Loucy (cell line): ENCODE data around the gene MYO1F.

Experiments
- H2AFZ ChIP-seq: fragments of 200-600 bp; sonication (generic); 2 replicates; pipeline ENCODE4 v1.6.0; 2016; ENCODE audit warnings: antibody characterized with exemption, mild to moderate bottlenecking, low read length, moderate library complexity
- H3F3A ChIP-seq: fragments of 200-600 bp; 2 replicates; pipeline ENCODE4 v1.6.0; 2016; ENCODE audit warnings: antibody characterized with exemption, low read depth, mild to moderate bottlenecking
- H3K27me3 ChIP-seq: fragments of 200-600 bp; sonication (generic); 2 replicates; pipeline ENCODE4 v1.6.1; 2014; ENCODE audit warnings: low read length, mild to moderate bottlenecking; ENCODE audit not compliant: insufficient read depth, poor library complexity, severe bottlenecking
- H3K36me3 ChIP-seq: fragments of 200-600 bp; sonication (generic); 2 replicates; pipeline ENCODE4 v1.6.1; 2016; ENCODE audit warnings: low read length; ENCODE audit not compliant: insufficient read depth
- H3K4me1 ChIP-seq: fragments of 200-600 bp; sonication (generic); 2 replicates; pipeline ENCODE4 v1.5.1; 2014; ENCODE audit warnings: low read length, mild to moderate bottlenecking; ENCODE audit not compliant: insufficient read depth, poor library complexity, severe bottlenecking
- H3K4me2 ChIP-seq: fragments of 200-600 bp; sonication (generic); 2 replicates; pipeline ENCODE4 v1.6.0; 2014; ENCODE audit warnings: antibody characterized with exemption, low read length, low read depth, mild to moderate bottlenecking; ENCODE audit not compliant: poor library complexity, severe bottlenecking
- H3K4me3 ChIP-seq: fragments of 200-600 bp; sonication (generic); 2 replicates; pipeline ENCODE4 v1.5.1; 2014; ENCODE audit warnings: low read length, mild to moderate bottlenecking, mixed read lengths; ENCODE audit not compliant: poor library complexity, severe bottlenecking
- H3K79me2 ChIP-seq: fragments of 200-600 bp; sonication (generic); 2 replicates; pipeline ENCODE4 v1.6.1; 2014; ENCODE audit warnings: low read length; ENCODE audit not compliant: insufficient read depth
- H3K9ac ChIP-seq: fragments of 200-600 bp; sonication (generic); 2 replicates; pipeline ENCODE4 v1.6.0; 2014; ENCODE audit warnings: mild to moderate bottlenecking, low read depth, low read length, moderate library complexity; ENCODE audit not compliant: poor library complexity, severe bottlenecking
- H3K9me2 ChIP-seq: fragments of 200-600 bp; sonication (generic); replicated peaks from 2 replicates; pipeline ENCODE4 v1.6.1; 2016; ENCODE audit warnings: low read depth, low read length, mixed read lengths
- H3K9me3 ChIP-seq: fragments of 200-600 bp; sonication (generic); 2 replicates; pipeline ENCODE4 v1.6.1; 2014; ENCODE audit warnings: mild to moderate bottlenecking, antibody characterized with exemption, low read length, low read depth; ENCODE audit not compliant: insufficient read depth
- H4K20me1 ChIP-seq: fragments of 200-600 bp; sonication (generic); 2 replicates; pipeline ENCODE4 v1.6.0; 2014; ENCODE audit warnings: antibody characterized with exemption, low read length, mild to moderate bottlenecking; ENCODE audit not compliant: insufficient read depth, poor library complexity, severe bottlenecking
- CTCF ChIP-seq: fragments of 200-600 bp; sonication (generic); conservative IDR thresholded peaks from 2 replicates; pipeline ENCODE4 v1.5.1; 2014; ENCODE audit warnings: mild to moderate bottlenecking, antibody characterized with exemption, low read length
- EZH2phosphoT487 ChIP-seq: fragments of 200-600 bp; IDR thresholded peaks from 2 replicates; pipeline ENCODE4 v1.6.1; 2018; ENCODE audit warnings: antibody characterized with exemption, mild to moderate bottlenecking, moderate library complexity, borderline replicate concordance

Gene MYO1F

GRCh38 chr19:8601796-8602195 is 24.6 kb upstream of the MYO1F start:
- no peaks in the 10 kb centered on the region for H3K4me1 ChIP-seq
- TF ChIP-seq EZH2phosphoT487 (no peak), CTCF (no peak)
- H3K36me3 ChIP-seq: no peaks in the 10 kb centered on the region; the same call in 1 of the 2 replicates
- H3K27me3 ChIP-seq: no peaks in the 10 kb centered on the region
- no peak overlapping the region for H3K9ac ChIP-seq
- H4K20me1 ChIP-seq: no peaks in the 10 kb centered on the region
- H3K9me3 ChIP-seq: no peaks in the 10 kb centered on the region
- H3F3A ChIP-seq: no peaks in the 10 kb centered on the region
- no peaks in the 10 kb centered on the region for H3K9me2 ChIP-seq
- no peak overlapping the region for H2AFZ ChIP-seq
- peaks cover 14% of the 10 kb centered on the region; the same call in 1 of the 2 replicates for H3K79me2 ChIP-seq
- no peak overlapping the region for H3K4me3 ChIP-seq
- H3K4me2 ChIP-seq: no peak overlapping the region

GRCh38 chr19:8600816-8601215 is 23.6 kb upstream of the MYO1F start:
- no peaks in the 10 kb centered on the region for H3K9me3 ChIP-seq
- H4K20me1 ChIP-seq: no peaks in the 10 kb centered on the region
- TF ChIP-seq CTCF: no peak
- no peak for TF ChIP-seq EZH2phosphoT487

GRCh38 chr19:8600064-8600463 is 22.8 kb upstream of the MYO1F start:
- no peaks in the 10 kb centered on the region for H3K79me2 ChIP-seq
- no peaks in the 10 kb centered on the region for H3K27me3 ChIP-seq
- H3K9me2 ChIP-seq: no peaks in the 10 kb centered on the region
- no peaks in the 10 kb centered on the region; the same call in 1 of the 2 replicates for H3K36me3 ChIP-seq
- no peaks in the 10 kb centered on the region for H3F3A ChIP-seq
- no peak overlapping the region for H2AFZ ChIP-seq
- no peaks in the 10 kb centered on the region for H4K20me1 ChIP-seq
- no peak overlapping the region for H3K4me3 ChIP-seq
- no peaks in the 10 kb centered on the region for H3K4me1 ChIP-seq
- no peak overlapping the region for H3K9ac ChIP-seq
- H3K9me3 ChIP-seq: no peaks in the 10 kb centered on the region
- TF ChIP-seq EZH2phosphoT487 (no peak), CTCF (no peak)
- H3K4me2 ChIP-seq: no peak overlapping the region

More at GRCh38 chr19:8600816-8601215, 23.6 kb upstream of the MYO1F start:
- Histone ChIP-seq H3K9me2 (no peaks in the 10 kb centered on the region), H3K4me3 (no peak overlapping the region), H3K27me3 (no peaks in the 10 kb centered on the region), H3F3A (no peaks in the 10 kb centered on the region), H3K9ac (no peak overlapping the region), H3K4me1 (no peaks in the 10 kb centered on the region), H2AFZ (no peak overlapping the region), H3K79me2 (peaks cover 6% of the 10 kb centered on the region; the same call in 1 of the 2 replicates), H3K36me3 (no peaks in the 10 kb centered on the region; the same call in 1 of the 2 replicates), H3K4me2 (no peak overlapping the region)
